ENCODE results near the gene SPDYC. TPM values are rescaled to one million over a fixed set of nuclear protein-coding genes. Genes with fewer than 3 reads are reported as not detected.
A peak's percentile ranks its signal among the peaks of the same experiment; 100 is the strongest.
"Not testable (repeated sequence)": the region's sequence is repeated elsewhere in the genome, so short reads cannot be mapped to it uniquely, and the experiment has no call there.

Gene SPDYC
- total RNA-seq, 1 experiment from 2014 or later, result not detected

- no peak overlapping the region for H3K4me3 Mint-ChIP-seq (ENCODE audit: unreplicated experiment)
- H3K27me3 Mint-ChIP-seq (ENCODE audit: insufficient read depth, unreplicated experiment), result no peaks in the 10 kb centered on the region
- H3K4me1 Mint-ChIP-seq (ENCODE audit: low read depth, unreplicated experiment), result no peaks in the 10 kb centered on the region
- Histone ChIP-seq H3K36me3 (ENCODE audit: control insufficient read depth, insufficient read depth, low read length) (no peaks in the 10 kb centered on the region), H3K4me1 (no peaks in the 10 kb centered on the region), H3K9me3 (peaks cover 11% of the 10 kb centered on the region; the same call in 1 of the 2 replicates), H3K4me3 (ENCODE audit: low read depth, low read length) (no peak overlapping the region), H3K27me3 (replicated peaks; ENCODE audit: control insufficient read depth, insufficient read depth, low read length) (no peaks in the 10 kb centered on the region; the same call in none of the 2 replicates)
- intact Hi-C loops (cut with micrococcal nuclease; ENCODE audit: unreplicated experiment), result no loop called here
- ChIA-PET CTCF (interaction anchor here (0.6 to 1.6 kb wide), 2 partner anchors 12 to 15 kb away, joined by 4 to 5 read pairs; no protein-coding TSS in a partner anchor), POLR2A (no interaction called here)
- H3K36me3 Mint-ChIP-seq (ENCODE audit: insufficient read depth, unreplicated experiment), result no peaks in the 10 kb centered on the region
- DNase-seq, result peak in 1 of 2 experiments; percentile 11
- TF ChIP-seq, protein P1, sequence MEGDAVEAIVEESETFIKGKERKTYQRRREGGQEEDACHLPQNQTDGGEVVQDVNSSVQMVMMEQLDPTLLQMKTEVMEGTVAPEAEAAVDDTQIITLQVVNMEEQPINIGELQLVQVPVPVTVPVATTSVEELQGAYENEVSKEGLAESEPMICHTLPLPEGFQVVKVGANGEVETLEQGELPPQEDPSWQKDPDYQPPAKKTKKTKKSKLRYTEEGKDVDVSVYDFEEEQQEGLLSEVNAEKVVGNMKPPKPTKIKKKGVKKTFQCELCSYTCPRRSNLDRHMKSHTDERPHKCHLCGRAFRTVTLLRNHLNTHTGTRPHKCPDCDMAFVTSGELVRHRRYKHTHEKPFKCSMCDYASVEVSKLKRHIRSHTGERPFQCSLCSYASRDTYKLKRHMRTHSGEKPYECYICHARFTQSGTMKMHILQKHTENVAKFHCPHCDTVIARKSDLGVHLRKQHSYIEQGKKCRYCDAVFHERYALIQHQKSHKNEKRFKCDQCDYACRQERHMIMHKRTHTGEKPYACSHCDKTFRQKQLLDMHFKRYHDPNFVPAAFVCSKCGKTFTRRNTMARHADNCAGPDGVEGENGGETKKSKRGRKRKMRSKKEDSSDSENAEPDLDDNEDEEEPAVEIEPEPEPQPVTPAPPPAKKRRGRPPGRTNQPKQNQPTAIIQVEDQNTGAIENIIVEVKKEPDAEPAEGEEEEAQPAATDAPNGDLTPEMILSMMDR (IDR thresholded peaks at IDR 0.05; ENCODE audit: insufficient read depth in 1 of 2, low read depth in 1 of 2, low read length in 1 of 2, severe bottlenecking in 1 of 2, unreplicated experiment in 1 of 2), result no peak
- H3K9me3 Mint-ChIP-seq (ENCODE audit: unreplicated experiment), result no peaks in the 10 kb centered on the region
- no TSS peak for BruUV-seq (replicated peaks)
- no peak overlapping the region for H3K27ac Mint-ChIP-seq (ENCODE audit: unreplicated experiment)
These were observed 22.5 kb upstream of the SPDYC start for GRCh38 chr11:65147352-65148075.

DNA sequence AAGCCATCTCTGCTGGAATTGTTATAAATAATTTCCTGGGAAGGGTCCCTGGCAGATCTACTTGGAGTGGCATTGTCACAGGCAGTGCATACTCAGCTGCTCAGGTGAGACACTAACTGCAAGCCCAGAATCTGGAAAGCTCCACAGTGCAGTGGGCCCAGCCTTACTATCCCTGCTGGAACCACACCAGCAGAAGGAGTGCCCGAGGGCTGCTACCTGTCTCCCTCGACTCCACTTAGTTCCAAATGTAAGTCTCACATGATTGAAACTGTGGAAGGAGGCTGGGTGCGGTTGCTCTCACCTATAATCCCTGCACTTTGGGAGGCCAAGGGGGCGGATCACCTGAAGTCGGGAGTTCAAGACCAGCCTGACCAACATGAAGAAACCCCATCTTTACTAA lies 21.4 kb upstream of the SPDYC start:
- no TSS peak for BruUV-seq (replicated peaks)
- CTCF ChIA-PET, result interaction anchor here (0.9 kb wide), 1 partner anchor 13 kb away, joined by 3 read pairs; no protein-coding TSS in a partner anchor
- no peaks in the 10 kb centered on the region for H3K36me3 Mint-ChIP-seq (ENCODE audit: insufficient read depth, unreplicated experiment)

DNA sequence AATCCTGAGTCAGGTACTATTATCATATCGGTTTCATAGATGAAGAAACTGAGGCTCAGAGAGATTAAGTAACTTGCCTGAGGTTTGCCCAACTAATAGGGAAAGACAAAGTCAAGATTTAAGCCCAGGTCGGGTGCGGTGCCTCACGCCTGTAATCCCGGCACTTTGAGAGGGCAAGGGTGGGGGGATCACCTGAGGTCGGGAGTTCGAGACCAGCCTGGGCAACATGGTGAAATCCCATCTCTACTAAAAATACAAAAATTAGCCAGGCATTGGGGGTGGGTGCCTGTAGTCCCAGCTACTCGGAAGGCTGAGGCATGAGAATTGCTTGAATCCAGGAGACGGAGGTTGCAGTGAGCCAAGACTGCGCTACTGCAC lies 19.9 kb upstream of the SPDYC start:
- H3K4me1 ChIP-seq; H3K27me3 Mint-ChIP-seq (ENCODE audit: insufficient read depth, unreplicated experiment); POLR2A ChIA-PET; H3K4me3 ChIP-seq (ENCODE audit: low read depth, low read length); DNase-seq; CTCF ChIA-PET; H3K27ac Mint-ChIP-seq (ENCODE audit: unreplicated experiment); intact Hi-C loops (cut with micrococcal nuclease; ENCODE audit: unreplicated experiment); H3K36me3 Mint-ChIP-seq (ENCODE audit: insufficient read depth, unreplicated experiment); H3K4me1 Mint-ChIP-seq (ENCODE audit: low read depth, unreplicated experiment); H3K4me3 Mint-ChIP-seq (ENCODE audit: unreplicated experiment); H3K27me3 ChIP-seq (replicated peaks; ENCODE audit: control insufficient read depth, insufficient read depth, low read length); BruUV-seq (replicated peaks); H3K9me3 Mint-ChIP-seq (ENCODE audit: unreplicated experiment); H3K36me3 ChIP-seq (ENCODE audit: control insufficient read depth, insufficient read depth, low read length): not testable (repeated sequence)
- peaks cover 11% of the 10 kb centered on the region; the same call in 1 of the 2 replicates for H3K9me3 ChIP-seq

More for the DNA sequence above, 21.4 kb upstream of the SPDYC start:
- no peaks in the 10 kb centered on the region for H3K9me3 Mint-ChIP-seq (ENCODE audit: unreplicated experiment)
- H3K27me3 ChIP-seq (replicated peaks; ENCODE audit: control insufficient read depth, insufficient read depth, low read length), result no peaks in the 10 kb centered on the region; the same call in none of the 2 replicates
- H3K4me1 Mint-ChIP-seq (ENCODE audit: low read depth, unreplicated experiment), result peaks cover 5% of the 10 kb centered on the region
- H3K4me3 ChIP-seq (ENCODE audit: low read depth, low read length), result no peak overlapping the region
- no peaks in the 10 kb centered on the region for H3K4me1 ChIP-seq
- H3K36me3 ChIP-seq (ENCODE audit: control insufficient read depth, insufficient read depth, low read length), result no peaks in the 10 kb centered on the region
- POLR2A ChIA-PET, result no interaction called here
- H3K4me3 Mint-ChIP-seq (ENCODE audit: unreplicated experiment), result no peak overlapping the region
- intact Hi-C loops (cut with micrococcal nuclease; ENCODE audit: unreplicated experiment), result no loop called here
- no peak for DNase-seq
- H3K27ac Mint-ChIP-seq (ENCODE audit: unreplicated experiment), result no peak overlapping the region
- peaks cover 11% of the 10 kb centered on the region; the same call in 1 of the 2 replicates for H3K9me3 ChIP-seq
- no peaks in the 10 kb centered on the region for H3K27me3 Mint-ChIP-seq (ENCODE audit: insufficient read depth, unreplicated experiment)
- TF ChIP-seq, protein P1 (IDR thresholded peaks at IDR 0.05; ENCODE audit: insufficient read depth in 1 of 2, low read depth in 1 of 2, low read length in 1 of 2, severe bottlenecking in 1 of 2, unreplicated experiment in 1 of 2), result no peak

Measured in Caco-2 (cell line).